ENCODE measurements around the gene DOCK11. TPM values are rescaled to one million over a fixed set of nuclear protein-coding genes. Genes with fewer than 3 reads are reported as not detected.

DOCK11 gene
- total and polyA plus RNA-seq, 2 donors (not counting 3 experiments of a cell fraction or from before 2014, with no cell fraction given), result 0.37 to 0.86 TPM

DNA sequence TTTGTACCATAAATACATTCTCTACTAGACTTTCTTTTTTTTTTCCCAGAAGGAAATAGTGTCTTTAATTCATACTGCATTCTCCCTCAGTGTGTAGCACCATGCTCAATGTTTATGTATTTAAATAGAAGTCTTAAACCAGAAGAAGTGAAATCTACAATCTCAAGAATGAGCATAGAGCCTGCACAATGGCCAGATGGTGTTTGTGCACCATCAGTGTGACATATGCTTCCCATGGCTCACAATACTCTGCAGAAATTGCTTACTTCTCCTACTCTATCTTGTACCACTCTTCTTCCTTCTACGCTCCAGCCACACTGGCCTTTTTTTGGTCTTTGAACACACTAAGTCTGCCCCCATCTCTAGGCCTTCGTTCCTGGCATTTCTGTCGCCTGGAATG lies 2.6 kb upstream of the DOCK11 start:
- no peak for FAIRE-seq
- TF ChIP-seq, protein P1, sequence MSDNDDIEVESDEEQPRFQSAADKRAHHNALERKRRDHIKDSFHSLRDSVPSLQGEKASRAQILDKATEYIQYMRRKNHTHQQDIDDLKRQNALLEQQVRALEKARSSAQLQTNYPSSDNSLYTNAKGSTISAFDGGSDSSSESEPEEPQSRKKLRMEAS (IDR thresholded peaks at IDR 0.05; ENCODE audit: insufficient read depth, insufficient read length), result no peak
- TF ChIP-seq MYC (IDR thresholded peaks at IDR 0.05; ENCODE audit: low read depth, low read length) (no peak), JUN (IDR thresholded peaks at IDR 0.05; ENCODE audit: borderline replicate concordance, insufficient read depth, insufficient read length, low read depth) (no peak), POLR2AphosphoS5 (IDR thresholded peaks at IDR 0.05; ENCODE audit: insufficient read depth, low read depth, low read length) (no peak), GATA2 (IDR thresholded peaks at IDR 0.05; ENCODE audit: insufficient read depth, insufficient read length, low read depth, low read length) (no peak), FOS (IDR thresholded peaks at IDR 0.05; ENCODE audit: borderline replicate concordance, insufficient read depth, low read length) (no peak), POLR2A (IDR thresholded peaks at IDR 0.05; ENCODE audit: low read depth, low read length) (no peak), EZH2 (IDR thresholded peaks at IDR 0.05; ENCODE audit: borderline replicate concordance, low read depth, low read length, severe bottlenecking) (no peak)
- TF ChIP-seq, protein P2, sequence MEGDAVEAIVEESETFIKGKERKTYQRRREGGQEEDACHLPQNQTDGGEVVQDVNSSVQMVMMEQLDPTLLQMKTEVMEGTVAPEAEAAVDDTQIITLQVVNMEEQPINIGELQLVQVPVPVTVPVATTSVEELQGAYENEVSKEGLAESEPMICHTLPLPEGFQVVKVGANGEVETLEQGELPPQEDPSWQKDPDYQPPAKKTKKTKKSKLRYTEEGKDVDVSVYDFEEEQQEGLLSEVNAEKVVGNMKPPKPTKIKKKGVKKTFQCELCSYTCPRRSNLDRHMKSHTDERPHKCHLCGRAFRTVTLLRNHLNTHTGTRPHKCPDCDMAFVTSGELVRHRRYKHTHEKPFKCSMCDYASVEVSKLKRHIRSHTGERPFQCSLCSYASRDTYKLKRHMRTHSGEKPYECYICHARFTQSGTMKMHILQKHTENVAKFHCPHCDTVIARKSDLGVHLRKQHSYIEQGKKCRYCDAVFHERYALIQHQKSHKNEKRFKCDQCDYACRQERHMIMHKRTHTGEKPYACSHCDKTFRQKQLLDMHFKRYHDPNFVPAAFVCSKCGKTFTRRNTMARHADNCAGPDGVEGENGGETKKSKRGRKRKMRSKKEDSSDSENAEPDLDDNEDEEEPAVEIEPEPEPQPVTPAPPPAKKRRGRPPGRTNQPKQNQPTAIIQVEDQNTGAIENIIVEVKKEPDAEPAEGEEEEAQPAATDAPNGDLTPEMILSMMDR (IDR thresholded peaks at IDR 0.05; ENCODE audit: extremely low read depth in 1 of 2, insufficient read depth in 1 of 2, low read depth in 1 of 2, low read length in 2 of 2), result no peak

More for the DNA sequence above, 2.6 kb upstream of the DOCK11 start:
- Histone ChIP-seq H3K9ac (replicated peaks; ENCODE audit: extremely low read depth, insufficient read depth, low read length) (no peak overlapping the region), H4K20me1 (replicated peaks; ENCODE audit: control insufficient read depth, extremely low read depth, insufficient read depth, low read length) (no peaks in the 10 kb centered on the region), H3K79me2 (ENCODE audit: control insufficient read depth, insufficient read depth, low read length) (no peaks in the 10 kb centered on the region), H3K27ac (ENCODE audit: insufficient read depth, low read depth, low read length) (no peak overlapping the region), H3K9me3 (replicated peaks; ENCODE audit: control insufficient read depth, insufficient read depth, low read length) (no peaks in the 10 kb centered on the region), H3K36me3 (ENCODE audit: control insufficient read depth in 2 of 2, extremely low read depth in 1 of 2, insufficient read depth in 2 of 2, low read length in 2 of 2) (no peaks in the 10 kb centered on the region), H3K27me3 (ENCODE audit: control insufficient read depth in 2 of 2, insufficient read depth in 2 of 2, low read length in 2 of 2) (peaks cover 11 to 16% of the 10 kb centered on the region in 2 experiments), H3K4me2 (ENCODE audit: insufficient read depth, low read length) (no peak overlapping the region), H2AFZ (ENCODE audit: low read depth, low read length) (no peak overlapping the region), H3K4me3 (replicated peaks in 1 of 3; ENCODE audit: insufficient read depth in 1 of 3, low read depth in 1 of 3, low read length in 3 of 3) (no peak overlapping the region), H3K4me1 (ENCODE audit: control insufficient read depth, extremely low read depth, insufficient read depth, low read length) (peaks cover 3% of the 10 kb centered on the region), H3K9me1 (replicated peaks; ENCODE audit: control insufficient read depth, extremely low read depth, insufficient read depth, low read length) (no peaks in the 10 kb centered on the region)
- ChIA-PET CTCF (no interaction called here), POLR2A (no interaction called here)
- dilution Hi-C loops (cut with MboI; ENCODE audit: extremely low pct_ligation_motif_present, low sequenced_read_pairs), result no loop called here
- BruUV-seq (replicated peaks), result no TSS peak
- no peak for DNase-seq (ENCODE audit: low read depth, low spot score)
- intact Hi-C loops (cut with micrococcal nuclease), result loop anchor here (10.0 kb wide), 1 partner anchor 112 kb away; no protein-coding TSS in a partner anchor
